Esophagus squamous epithelium (tissue), 4 donors: ENCODE data around the gene CTDP1.

Experiments
- POLR2A ChIP-seq, 4 donors: fragments of 450-650 bp; IDR thresholded peaks; one replicate each; pipeline ENCODE4 v1.6.1; 2017; ENCODE audit warnings: antibody characterized with exemption in 4 of 4, mild to moderate bottlenecking in 4 of 4, moderate library complexity in 3 of 4
- TF ChIP-seq, protein P1 (sequence below), 6 experiments: fragments of 450-650 bp in 4 of 6; fragments of 200-600 bp in 2 of 6; sonication (generic) in 2 of 6; IDR thresholded peaks; one replicate each; pipeline ENCODE4 v1.5.1; 2016 to 2019; ENCODE audit warnings: antibody characterized with exemption in 6 of 6, mild to moderate bottlenecking in 4 of 6, moderate library complexity in 4 of 6

DNA sequence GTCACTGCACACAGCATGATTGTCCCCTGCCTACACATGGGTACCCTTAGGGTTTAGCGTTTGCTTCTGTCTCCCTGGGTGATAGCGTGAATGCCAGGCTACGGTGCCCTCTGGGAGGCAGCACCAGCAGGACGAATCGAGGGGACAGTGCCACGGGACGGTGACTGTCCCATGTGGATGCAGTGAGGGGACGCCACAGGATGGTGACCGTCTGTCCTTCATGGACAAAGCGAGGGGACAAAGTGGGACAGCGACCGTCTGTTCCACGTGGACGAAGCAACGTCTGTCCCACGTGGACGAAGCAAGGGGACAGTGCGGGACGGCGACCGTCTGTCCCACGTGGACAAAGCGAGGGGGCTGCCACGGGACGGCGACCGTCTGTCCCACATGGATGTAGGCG is 25.7 kb downstream of the CTDP1 start:
- TF ChIP-seq, protein P1, sequence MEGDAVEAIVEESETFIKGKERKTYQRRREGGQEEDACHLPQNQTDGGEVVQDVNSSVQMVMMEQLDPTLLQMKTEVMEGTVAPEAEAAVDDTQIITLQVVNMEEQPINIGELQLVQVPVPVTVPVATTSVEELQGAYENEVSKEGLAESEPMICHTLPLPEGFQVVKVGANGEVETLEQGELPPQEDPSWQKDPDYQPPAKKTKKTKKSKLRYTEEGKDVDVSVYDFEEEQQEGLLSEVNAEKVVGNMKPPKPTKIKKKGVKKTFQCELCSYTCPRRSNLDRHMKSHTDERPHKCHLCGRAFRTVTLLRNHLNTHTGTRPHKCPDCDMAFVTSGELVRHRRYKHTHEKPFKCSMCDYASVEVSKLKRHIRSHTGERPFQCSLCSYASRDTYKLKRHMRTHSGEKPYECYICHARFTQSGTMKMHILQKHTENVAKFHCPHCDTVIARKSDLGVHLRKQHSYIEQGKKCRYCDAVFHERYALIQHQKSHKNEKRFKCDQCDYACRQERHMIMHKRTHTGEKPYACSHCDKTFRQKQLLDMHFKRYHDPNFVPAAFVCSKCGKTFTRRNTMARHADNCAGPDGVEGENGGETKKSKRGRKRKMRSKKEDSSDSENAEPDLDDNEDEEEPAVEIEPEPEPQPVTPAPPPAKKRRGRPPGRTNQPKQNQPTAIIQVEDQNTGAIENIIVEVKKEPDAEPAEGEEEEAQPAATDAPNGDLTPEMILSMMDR (IDR thresholded peaks at IDR 0.05), result no peak
- no peak for TF ChIP-seq POLR2A (IDR thresholded peaks at IDR 0.05)
